ENCODE measurements around the gene CEACAM18. TPM values are rescaled to one million over a fixed set of nuclear protein-coding genes. Genes with fewer than 3 reads are reported as not detected.

CEACAM18 gene
- total and polyA plus RNA-seq, 4 donors: not detected

- no peak overlapping the region for H3K4me3 ChIP-seq
- no peaks in the 10 kb centered on the region for H3K36me3 ChIP-seq (ENCODE audit: control insufficient read depth in 4 of 4, insufficient read depth in 4 of 4, low read length in 4 of 4)
- H3K4me1 ChIP-seq (ENCODE audit: control insufficient read depth in 5 of 5, insufficient read depth in 5 of 5, low read length in 5 of 5): no peaks in the 10 kb centered on the region
- TF ChIP-seq, protein P1, sequence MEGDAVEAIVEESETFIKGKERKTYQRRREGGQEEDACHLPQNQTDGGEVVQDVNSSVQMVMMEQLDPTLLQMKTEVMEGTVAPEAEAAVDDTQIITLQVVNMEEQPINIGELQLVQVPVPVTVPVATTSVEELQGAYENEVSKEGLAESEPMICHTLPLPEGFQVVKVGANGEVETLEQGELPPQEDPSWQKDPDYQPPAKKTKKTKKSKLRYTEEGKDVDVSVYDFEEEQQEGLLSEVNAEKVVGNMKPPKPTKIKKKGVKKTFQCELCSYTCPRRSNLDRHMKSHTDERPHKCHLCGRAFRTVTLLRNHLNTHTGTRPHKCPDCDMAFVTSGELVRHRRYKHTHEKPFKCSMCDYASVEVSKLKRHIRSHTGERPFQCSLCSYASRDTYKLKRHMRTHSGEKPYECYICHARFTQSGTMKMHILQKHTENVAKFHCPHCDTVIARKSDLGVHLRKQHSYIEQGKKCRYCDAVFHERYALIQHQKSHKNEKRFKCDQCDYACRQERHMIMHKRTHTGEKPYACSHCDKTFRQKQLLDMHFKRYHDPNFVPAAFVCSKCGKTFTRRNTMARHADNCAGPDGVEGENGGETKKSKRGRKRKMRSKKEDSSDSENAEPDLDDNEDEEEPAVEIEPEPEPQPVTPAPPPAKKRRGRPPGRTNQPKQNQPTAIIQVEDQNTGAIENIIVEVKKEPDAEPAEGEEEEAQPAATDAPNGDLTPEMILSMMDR (IDR thresholded peaks at IDR 0.05; ENCODE audit: control extremely low read depth, extremely low read depth): no peak
- DNase-seq (no peak), ATAC-seq (ENCODE audit: insufficient read depth, low FRiP score) (no peak)
- H3K27ac ChIP-seq (ENCODE audit: low read depth in 1 of 2, low read length in 1 of 2): no peak overlapping the region
- H3K9ac ChIP-seq (ENCODE audit: insufficient read depth in 1 of 2, low read length in 2 of 2): no peak overlapping the region
- peaks cover 0 to 6% (median 3%) of the 10 kb centered on the region in 3 donors for H3K27me3 ChIP-seq (ENCODE audit: control insufficient read depth in 3 of 3, insufficient read depth in 3 of 3, low read length in 2 of 3)
- 35 to 46% methylated on average over 13 of the region's 13 CpGs for WGBS, 2 donors
- peaks cover 0 to 2% (median 0%) of the 10 kb centered on the region in 4 donors for H3K9me3 ChIP-seq (ENCODE audit: control insufficient read depth in 4 of 4, insufficient read depth in 3 of 4, low read length in 3 of 4)
Observed at GRCh38 chr19:51448411-51449016, 29.8 kb upstream of the CEACAM18 start.

- H3K4me1 ChIP-seq (ENCODE audit: control insufficient read depth in 5 of 5, insufficient read depth in 5 of 5, low read length in 5 of 5): no peaks in the 10 kb centered on the region
- no peak for DNase-seq
- TF ChIP-seq, protein P1 (IDR thresholded peaks at IDR 0.05; ENCODE audit: control extremely low read depth, extremely low read depth): no peak
- no peak for ATAC-seq (ENCODE audit: insufficient read depth, low FRiP score)
- no peaks in the 10 kb centered on the region for H3K36me3 ChIP-seq (ENCODE audit: control insufficient read depth in 4 of 4, insufficient read depth in 4 of 4, low read length in 4 of 4)
- peaks cover 0 to 2% (median 0%) of the 10 kb centered on the region in 4 donors for H3K9me3 ChIP-seq (ENCODE audit: control insufficient read depth in 4 of 4, insufficient read depth in 3 of 4, low read length in 3 of 4)
- H3K27ac ChIP-seq (ENCODE audit: low read depth in 1 of 2, low read length in 1 of 2): no peak overlapping the region
- no peak overlapping the region for H3K4me3 ChIP-seq
- WGBS, 2 donors: 83% methylated on average over 5 of the region's 5 CpGs
- peaks cover 0 to 6% (median 3%) of the 10 kb centered on the region in 3 donors for H3K27me3 ChIP-seq (ENCODE audit: control insufficient read depth in 3 of 3, insufficient read depth in 3 of 3, low read length in 2 of 3)
- H3K9ac ChIP-seq (ENCODE audit: insufficient read depth in 1 of 2, low read length in 2 of 2): no peak overlapping the region
Observed at GRCh38 chr19:51450730-51451307, 27.5 kb upstream of the CEACAM18 start.

- H3K36me3 ChIP-seq (ENCODE audit: control insufficient read depth in 4 of 4, insufficient read depth in 4 of 4, low read length in 4 of 4): no peaks in the 10 kb centered on the region
- peaks cover 0 to 5% (median 4%) of the 10 kb centered on the region in 3 donors for H3K27me3 ChIP-seq (ENCODE audit: control insufficient read depth in 3 of 3, insufficient read depth in 3 of 3, low read length in 2 of 3)
- ATAC-seq (ENCODE audit: insufficient read depth, low FRiP score) (no peak), DNase-seq (no peak)
- TF ChIP-seq, protein P1 (IDR thresholded peaks at IDR 0.05; ENCODE audit: control extremely low read depth, extremely low read depth): no peak
- H3K4me1 ChIP-seq (ENCODE audit: control insufficient read depth in 5 of 5, insufficient read depth in 5 of 5, low read length in 5 of 5): no peaks in the 10 kb centered on the region
- peaks cover 0 to 2% (median 0%) of the 10 kb centered on the region in 4 donors for H3K9me3 ChIP-seq (ENCODE audit: control insufficient read depth in 4 of 4, insufficient read depth in 3 of 4, low read length in 3 of 4)
- no peak overlapping the region for H3K27ac ChIP-seq (ENCODE audit: low read depth in 1 of 2, low read length in 1 of 2)
- H3K9ac ChIP-seq (ENCODE audit: insufficient read depth in 1 of 2, low read length in 2 of 2): no peak overlapping the region
- H3K4me3 ChIP-seq: no peak overlapping the region
- 71 to 78% methylated on average over 9 to 11 of the region's 11 CpGs for WGBS, 2 donors
Observed at GRCh38 chr19:51456541-51457290, 21.6 kb upstream of the CEACAM18 start.
